ENCODE measurements around the gene FN1.
"Not testable (repeated sequence)": the region's sequence is repeated elsewhere in the genome, so short reads cannot be mapped to it uniquely, and the experiment has no call there.

The FN1 gene

DNA sequence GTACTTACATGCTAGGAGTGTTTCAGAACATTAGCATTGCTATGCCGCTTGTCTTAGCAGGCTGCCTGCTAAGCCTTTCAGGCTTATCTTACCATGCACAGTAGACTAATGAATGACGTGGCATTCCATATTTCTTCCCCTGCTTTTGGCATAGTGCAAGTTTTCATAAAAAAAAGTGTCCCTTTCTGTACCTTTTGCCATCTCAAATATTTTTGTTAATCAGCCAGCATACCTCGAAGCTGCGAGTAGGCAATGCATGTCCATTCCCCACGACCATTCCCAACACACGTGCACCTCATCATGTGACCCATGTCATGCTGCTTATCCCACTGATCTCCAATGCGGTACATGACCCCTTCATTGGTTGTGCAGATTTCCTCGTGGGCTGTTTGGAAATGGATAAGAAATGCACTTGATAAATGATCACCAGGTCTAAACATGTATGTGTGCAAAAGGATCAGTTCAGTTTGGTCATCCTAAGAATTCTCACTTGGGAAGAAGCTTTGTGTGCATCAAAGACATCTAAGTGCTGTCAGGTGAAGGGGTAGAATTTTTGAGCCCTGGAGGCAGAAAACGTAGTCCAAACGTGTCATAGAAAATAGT lies 13.9 kb downstream of the FN1 start:
- DNase-seq, result no peak

DNA sequence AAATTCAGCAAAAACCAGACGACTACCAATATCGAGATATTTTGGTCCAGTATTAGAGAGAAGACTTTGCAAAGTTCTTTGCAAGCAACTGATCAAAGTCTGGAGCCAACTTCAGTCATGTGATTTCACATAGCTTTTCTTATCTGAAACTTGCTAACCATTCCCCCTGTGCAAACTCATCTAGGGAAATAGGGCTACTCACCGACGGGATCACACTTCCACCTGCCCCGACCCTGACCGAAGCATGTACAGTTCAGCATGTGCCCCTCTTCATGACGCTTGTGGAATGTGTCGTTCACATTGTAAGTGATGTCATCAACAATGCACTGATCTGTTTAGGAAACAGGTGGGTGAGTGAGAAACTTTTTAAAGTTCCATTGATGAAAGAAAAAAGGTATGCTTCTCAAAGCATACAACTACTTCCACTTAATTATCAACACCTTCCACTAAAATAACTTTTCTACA lies 15.4 kb downstream of the FN1 start:
- no peak for DNase-seq

DNA sequence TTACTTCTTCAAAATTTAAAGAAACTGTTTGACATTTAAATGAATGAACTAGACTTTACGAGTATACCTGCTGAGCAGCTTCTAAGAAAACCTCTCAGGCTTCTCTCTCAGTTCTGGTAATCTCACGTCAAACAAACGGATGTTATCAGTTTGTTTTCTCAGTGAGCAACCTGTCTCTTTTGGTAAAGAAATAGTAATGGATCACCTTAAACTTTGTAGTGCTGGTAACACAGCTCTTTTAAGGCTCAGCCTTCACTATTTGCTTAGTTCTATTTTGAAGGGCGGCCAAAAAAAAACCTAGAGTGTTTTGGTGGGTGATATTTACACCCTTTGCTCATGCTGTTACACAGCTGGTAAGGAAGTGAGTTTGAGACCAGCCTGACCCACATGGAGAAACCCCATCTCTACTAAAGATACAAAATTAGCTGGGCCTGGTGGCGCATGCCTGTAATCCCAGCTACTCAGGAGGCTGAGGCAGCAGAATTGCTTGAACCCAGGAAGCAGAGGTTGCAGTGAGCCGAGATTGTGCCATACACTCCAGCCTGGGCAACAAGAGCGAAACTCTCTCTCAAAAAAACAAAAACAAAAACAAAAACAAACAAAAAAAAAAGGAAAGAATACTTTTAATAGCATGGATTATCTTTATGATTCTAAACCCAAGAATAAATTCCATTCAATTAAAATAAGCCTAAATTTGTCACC lies 15.9 kb downstream of the FN1 start:
- no peak for DNase-seq

DNA sequence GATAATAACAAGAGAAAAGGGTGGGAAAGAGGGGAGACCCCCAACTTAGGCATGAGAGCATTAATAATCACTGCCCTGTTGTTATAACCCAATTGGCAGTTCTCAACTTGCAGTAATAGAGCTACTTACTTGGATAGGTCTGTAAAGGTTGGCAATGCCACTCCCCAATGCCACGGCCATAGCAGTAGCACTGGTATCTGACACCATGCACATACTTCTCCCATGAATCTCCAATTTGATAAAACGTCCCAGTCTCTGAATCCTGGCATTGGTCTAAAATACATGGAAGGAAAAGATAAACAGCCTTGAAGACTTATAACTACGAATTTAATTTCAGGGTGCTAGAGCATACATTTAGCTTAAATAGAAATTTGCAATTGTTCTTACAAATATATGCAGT lies 16.8 kb downstream of the FN1 start:
- no peak for DNase-seq

DNA sequence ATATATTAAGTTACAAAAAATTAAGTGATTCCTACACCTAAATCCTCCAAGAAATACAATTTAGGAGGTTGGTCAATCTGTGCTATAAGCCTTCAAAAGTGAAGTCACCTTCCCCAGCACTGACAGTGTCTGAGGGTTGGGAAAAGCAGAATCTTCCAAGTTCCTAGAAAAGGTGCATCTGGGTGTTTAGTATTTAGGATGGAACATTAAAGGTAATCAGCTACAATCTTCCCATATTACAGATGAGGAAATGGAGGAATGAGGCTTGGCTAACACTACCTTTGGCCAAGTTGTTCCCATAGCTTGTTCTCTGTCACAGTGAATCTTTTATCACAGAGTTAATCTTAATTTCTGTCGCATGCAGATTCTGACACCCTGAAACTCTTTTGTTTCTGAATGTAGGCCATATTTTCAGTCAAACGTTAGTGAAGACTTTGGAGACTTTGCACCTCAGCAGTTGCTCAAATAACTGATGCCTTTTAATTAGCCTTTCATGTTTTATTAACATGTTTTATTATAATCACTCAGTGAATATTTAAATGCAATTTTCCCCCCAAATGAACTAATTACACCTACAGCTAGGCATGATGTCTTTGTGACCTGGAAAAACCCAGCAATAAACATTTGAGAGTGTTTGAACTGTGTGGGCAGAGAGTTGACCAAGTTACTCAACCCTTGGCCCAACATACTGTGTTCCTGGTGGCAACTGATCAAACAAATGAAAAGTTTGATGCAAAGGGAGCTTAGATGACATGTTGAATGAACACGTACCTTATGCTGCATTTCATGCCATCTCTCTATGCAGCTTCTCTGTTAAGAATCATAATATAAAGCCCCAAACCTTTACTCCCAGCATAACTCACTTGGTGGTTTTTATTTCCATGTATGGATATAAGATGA lies 17.6 kb downstream of the FN1 start:
- no peak for DNase-seq

DNA sequence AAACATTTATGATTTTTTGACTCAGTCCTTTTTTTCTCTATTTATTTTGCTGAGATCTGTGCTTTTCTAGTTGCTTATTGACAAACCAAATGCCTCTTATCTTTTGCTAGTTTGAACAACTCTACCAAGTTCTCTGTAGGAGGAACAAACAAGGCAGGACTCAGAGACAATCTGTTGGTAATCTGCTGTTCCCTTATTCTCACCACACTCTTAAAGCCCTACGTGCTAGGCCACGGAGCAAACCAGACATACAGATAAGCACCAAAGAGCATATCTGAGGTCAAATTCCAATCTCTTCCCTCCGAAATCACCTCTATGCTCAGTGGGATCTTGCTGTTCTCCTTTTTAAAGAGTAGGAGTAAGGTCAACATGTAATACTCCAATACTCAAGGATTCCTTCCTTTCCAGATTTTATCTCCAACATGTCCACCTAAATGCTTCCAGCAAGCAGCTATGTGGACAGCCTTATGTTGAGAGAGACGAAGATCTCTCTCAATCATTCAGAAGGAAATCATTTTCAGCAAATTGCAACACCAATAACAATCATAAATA lies 18.4 kb downstream of the FN1 start:
- DNase-seq, result no peak

DNA sequence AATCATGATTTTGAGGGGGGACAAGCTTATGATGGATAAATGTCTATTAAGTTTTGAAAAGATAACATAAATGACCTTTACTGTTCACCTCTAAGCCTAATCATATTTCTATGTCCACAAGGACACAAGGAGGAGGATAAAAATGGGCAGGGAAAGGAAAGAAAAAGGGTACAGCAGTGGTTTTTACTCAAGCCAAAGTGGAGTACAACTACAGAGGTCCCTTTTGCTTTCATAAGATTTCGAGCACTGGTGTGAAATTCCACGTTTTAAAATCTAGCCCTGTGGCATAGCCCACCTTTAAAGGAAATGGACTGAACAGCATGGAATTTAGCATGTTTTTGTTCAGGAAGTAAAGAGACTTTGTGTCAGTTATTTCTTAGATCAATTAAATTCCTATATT lies 19.2 kb downstream of the FN1 start:
- no peak for DNase-seq

DNA sequence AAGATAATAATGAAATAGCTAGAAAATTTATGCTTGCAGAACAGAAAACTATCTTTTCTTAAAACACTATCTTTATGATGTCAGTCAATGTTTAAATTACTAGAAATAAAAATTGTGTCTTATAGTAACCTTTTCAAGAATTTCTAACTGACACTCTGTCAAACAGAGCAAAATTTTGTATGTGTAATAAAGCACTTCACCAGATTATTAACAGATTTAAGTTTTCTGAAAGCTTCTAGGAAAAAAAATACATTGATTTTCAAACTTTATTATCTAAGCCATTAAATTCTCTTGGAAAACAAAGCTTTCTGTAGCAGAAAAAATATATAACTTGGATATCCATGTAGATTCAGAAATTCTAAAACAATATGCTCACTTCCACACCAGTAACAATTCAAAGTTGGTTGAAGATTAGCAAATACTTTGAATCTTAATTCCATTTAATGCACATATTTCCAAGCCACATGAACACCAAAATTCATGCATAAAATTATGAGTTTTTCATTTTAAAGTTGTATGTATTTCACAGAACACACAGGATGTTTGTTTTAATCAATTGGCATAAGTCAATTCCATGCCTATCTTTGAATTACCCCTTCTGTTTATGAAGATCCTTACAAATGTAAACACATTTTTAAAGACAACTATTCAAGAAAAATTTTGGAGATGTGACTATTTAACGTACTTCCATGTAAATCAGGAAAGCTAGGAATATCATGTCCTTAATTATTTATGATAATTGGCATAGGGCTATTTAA lies 19.9 kb downstream of the FN1 start:
- DNase-seq, result no peak

DNA sequence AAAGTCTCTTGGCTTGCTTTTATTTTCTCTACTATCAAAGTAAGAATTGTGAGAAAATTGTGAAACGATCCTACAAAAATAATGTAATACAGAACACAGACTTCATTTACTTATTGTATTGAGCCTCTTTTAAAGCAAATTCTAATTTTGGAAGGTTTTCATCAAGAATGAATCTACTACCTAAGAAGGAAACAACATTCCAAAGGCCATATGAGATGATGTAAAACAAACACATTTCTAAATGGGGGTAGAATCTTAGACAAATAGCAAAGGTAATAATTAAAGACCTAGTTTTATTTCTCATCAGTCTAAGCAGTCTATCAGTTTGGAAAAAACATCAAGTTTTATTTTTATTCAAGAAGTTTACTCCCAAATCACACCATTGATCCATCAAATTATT lies 20.6 kb downstream of the FN1 start:
- no peak for DNase-seq

DNA sequence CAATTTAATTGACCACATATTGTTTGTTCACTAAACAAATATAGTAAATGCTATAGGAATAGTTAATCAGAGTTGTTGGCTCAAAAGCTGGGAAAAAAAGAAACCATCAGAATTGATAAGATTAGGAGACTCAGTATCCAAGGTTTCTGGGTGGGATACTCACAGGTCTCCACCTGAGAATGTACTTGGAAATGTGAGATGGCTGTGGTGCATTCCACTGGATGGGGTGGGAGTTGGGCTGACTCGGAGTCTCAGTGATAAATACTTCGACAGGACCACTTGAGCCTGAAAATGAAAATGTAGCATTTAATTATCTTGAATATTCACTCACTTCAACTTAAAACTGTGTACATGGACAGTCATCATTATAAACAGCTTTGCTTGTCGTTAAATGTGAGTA lies 21.2 kb downstream of the FN1 start:
- DNase-seq, result no peak

DNA sequence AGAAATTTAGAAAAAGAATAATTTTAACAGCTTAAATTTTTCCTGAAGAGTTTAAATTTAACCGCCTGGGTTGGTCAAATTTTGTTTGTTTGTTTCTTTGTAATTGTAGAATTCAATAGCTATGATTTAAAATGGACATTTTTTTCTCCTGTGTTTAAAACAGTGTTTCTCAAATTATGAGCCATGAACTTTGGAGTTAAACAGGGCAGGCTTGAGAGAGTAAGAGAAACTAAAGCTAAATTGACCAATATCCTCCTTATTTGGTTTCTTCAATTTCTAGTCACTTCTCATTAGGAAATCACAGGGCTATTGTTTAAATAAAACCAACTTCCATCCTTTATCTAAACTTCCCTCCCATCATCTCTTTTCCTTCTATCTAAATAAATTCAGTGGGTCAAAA lies 21.9 kb downstream of the FN1 start:
- DNase-seq, result no peak

DNA sequence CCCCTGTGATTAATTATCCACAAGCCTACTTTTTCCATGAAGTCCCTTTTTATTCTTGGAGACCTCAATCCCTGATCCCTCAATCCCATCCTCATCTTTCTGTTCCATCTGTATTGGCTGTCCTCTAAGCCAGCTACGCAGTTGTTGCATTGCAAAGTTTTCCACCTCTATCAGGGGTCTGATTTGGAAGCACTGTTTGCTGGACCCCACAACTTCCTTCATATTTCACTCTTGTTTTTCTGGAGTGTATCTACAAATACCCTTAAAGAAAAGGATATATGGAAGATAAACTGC lies 22.4 kb downstream of the FN1 start:
- no peak for DNase-seq

DNA sequence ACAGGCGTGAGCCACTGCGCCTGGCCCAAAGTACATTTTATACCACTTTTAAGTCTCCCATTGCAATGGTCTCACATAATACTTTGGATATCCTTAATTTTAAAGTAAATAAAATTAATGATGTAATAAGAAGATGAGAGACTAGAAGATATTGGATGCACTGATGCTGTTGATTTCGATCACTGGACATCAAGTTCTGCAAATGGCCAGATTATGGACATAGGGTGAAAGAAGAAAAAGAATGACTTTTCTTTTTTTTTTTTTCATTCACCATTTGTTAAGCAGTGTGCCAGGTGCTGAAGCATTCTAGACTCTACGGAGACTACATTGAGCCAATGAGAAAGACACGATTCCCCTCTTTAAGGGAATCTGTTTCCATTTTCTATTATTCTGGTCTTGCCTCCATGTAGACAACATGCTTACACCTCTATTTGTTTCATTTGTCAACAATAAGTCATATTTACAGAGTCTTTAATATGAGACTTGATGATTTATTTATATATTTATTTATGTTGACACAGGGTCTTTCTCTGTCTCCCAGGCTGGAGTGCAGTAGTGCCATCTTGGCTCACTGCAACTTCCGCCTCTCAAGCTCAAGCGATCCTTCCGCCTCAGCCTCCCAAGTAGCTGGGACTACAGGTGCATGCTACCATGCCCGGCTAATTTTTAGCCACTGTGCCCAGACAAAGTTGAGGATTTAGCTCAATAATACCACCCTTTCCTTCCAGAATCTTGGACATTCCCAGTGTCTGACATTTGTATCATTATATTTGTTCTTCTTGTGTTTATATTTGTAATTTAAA lies 23.7 kb downstream of the FN1 start:
- no peak for DNase-seq

DNA sequence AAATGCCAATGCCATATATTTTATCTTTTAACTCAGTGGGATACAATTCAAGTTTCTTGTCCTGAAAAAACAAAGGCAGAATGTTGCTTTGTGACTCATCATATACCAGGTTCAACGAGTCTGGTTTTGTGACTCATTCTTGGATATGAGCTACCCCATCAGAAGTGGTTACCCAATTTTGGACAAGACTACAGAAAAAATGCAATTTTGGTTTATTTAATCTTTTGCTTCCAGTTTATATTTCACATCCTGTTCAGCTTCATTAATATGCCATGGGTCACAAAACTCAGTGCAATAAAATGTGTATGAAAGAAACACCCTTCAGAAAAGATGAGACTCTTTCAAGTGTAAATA lies 25.0 kb downstream of the FN1 start:
- no peak for DNase-seq

DNA sequence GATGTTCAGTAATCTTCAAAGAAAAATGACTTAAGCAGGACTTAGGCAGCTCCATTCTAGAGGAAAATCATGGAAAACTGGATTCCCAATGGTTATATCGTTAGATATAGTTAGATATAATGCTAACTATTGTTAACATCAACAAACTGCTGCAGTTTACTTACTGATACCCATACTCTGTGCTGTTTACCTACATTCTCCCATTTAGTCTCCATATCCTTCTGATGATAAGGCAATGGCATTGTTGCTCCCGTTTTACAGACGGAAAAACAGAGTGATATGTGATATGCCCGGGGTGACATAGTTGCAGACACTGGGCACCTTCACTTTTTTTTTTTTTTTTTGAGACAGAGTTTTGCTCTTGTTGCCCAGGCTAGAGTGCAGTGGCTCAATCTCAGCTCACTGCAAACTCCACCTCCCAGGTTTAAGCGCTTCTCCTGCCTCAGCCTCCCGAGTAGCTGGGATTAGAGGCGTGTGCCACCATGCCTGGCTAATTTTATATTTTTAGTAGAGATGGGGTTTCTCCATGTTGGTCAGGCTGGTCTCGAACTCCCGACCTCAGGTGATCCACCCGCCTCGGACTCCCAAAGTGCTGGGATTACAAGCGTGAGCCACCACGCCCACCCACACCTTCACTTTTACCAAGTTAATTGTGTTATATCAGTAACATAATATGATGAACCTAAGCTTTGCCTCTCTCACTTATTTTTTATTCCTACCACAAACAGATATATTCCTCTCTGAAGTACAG lies 25.5 kb downstream of the FN1 start:
- DNase-seq, result not testable (repeated sequence)

DNA sequence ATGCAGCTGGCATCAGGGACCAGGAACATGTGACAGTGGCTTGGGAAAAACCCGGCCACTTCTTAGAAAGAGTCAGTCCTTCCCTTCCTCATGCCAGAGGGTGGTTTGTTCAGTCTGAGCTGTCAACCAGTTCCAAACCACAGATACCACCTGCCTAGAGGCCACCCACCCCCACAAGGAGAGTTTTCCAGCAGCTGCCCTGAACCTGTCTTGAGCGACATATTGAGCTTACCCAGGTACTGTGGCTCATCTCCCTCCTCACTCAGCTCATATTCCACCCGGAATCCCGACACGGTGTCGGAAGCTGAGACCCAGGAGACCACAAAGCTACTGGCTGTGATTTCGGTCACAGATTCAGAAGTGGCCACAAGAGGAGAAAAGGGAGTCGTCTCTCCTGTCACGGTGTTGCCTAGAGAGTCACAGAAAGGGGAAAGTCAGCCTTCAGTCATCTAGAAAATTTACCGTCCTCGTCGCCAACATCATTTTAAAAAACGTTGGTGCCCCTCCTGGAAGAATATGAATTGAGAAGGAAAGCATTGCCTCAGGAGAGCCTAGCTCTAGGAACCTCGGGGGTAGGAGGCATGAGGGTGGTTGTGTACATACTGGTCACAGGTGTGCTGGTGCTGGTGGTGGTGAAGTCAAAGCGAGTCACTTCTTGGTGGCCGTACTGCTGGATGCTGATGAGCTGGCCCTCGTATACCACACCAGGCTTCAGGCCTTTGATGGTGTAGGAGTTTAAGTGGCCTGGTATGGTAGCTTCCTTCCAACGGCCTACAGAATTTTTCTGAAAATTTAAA lies 26.3 kb downstream of the FN1 start:
- DNase-seq, result no peak

DNA sequence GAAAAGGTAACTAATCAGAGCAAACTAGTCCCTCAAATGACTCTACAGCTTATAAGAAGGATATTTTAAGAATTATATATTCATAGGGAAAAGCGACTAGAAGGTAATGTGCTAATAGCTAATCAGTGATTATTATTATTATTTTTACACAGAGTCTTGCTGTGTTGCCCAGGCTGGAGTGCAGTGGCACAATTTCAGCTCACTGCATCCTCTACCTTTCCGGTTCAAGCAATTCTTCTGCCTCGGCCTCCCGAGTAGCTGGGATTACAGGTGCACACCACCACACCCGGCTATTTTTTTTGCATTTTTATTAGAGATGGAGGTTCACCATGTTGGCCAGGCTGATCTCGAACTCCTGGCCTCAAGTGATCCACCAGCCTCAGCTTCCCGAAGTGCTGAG lies 27.4 kb downstream of the FN1 start:
- not testable (repeated sequence) for DNase-seq

DNA sequence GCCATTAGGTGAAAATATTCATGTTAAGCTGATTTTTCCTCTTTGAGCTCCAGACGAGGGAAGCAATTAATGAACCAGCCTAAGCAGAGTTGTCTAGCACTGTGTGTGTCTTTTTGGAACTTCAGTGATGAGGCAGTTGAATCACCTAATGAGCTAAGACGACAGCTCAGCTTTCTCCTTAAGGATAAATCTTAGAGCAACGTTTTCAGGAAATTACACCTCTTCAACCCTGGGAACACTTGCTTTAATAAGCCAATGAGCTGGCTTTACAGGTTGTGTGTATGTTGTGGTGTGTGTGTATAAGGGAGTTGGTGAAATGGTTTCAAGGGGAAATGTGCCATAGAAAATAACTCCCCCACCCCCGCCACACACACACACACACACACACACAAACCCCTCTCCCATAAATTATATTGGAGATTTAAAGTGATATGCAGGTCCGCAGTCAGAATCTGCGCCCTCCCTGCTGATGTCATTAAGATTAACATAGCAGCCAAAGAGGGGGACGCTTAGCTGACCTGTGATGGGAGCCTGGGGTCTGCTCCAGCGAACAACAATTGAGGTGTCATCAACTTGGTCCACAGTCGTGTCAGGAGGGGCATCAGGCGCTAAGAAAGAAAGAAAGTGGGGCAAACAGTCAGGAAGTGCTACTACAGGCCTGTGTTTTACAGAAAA lies 28.1 kb downstream of the FN1 start:
- no peak for DNase-seq

DNA sequence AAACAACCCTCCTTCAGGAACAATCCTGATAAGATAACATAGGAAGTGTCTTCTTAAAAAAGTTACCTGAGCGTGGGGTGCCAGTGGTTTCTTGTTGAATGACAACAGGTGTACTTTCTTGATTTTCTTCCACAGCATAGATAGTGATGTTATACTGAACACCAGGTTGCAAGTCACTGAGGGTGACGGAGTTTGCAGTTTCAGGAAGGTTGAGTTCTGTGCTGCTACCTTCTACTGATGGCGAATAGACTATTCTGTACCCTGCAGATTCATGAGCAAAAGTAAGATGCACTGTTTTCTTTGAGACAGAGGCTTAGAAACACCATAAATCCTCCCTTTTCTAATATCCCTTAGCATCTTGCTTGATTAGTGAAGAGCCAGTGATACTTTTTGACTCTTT lies 28.8 kb downstream of the FN1 start:
- DNase-seq, result no peak

All from NCI-H1417 treated with DMSO at 0.1 percent for 48 hours (cell line).